ENCODE results near the gene STIP1. TPM values are rescaled to one million over a fixed set of nuclear protein-coding genes. Genes with fewer than 3 reads are reported as not detected.

STIP1 gene
- total RNA-seq, 1 donor from 2014 or later = 102 TPM

DNA sequence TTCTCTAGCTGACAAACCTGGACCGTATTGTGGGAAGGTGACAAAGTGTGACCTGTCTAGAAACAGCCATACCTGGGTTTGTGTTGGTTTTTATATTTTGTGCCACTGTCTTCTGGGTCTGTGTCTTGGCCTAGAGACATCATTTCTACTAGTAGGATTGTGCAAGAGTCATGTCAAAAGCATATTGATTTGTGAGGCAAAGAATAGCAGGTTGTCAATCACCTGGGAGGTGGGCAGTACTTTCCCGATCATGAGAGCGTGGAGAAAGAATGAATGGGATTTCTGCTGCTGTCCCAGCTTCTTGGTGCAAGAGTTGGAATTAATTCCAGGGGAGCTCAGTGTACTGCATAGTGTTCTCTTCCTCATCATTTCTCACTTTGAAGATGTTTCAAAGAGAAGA is 15.6 kb downstream of the STIP1 start:
- Histone ChIP-seq H3K36me3 (ENCODE audit: control insufficient read depth, insufficient read depth, low read length) (peaks cover 46% of the 10 kb centered on the region), H3K27me3 (ENCODE audit: control insufficient read depth, insufficient read depth, low read length) (no peaks in the 10 kb centered on the region), H3K4me3 (ENCODE audit: low read depth, low read length) (no peak overlapping the region)
- TF ChIP-seq, protein P1, sequence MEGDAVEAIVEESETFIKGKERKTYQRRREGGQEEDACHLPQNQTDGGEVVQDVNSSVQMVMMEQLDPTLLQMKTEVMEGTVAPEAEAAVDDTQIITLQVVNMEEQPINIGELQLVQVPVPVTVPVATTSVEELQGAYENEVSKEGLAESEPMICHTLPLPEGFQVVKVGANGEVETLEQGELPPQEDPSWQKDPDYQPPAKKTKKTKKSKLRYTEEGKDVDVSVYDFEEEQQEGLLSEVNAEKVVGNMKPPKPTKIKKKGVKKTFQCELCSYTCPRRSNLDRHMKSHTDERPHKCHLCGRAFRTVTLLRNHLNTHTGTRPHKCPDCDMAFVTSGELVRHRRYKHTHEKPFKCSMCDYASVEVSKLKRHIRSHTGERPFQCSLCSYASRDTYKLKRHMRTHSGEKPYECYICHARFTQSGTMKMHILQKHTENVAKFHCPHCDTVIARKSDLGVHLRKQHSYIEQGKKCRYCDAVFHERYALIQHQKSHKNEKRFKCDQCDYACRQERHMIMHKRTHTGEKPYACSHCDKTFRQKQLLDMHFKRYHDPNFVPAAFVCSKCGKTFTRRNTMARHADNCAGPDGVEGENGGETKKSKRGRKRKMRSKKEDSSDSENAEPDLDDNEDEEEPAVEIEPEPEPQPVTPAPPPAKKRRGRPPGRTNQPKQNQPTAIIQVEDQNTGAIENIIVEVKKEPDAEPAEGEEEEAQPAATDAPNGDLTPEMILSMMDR (IDR thresholded peaks at IDR 0.05; ENCODE audit: insufficient read depth, low read length, severe bottlenecking) = no peak
- DNase-seq (ENCODE audit: low read depth) = no peak
- no peak for FAIRE-seq

DNA sequence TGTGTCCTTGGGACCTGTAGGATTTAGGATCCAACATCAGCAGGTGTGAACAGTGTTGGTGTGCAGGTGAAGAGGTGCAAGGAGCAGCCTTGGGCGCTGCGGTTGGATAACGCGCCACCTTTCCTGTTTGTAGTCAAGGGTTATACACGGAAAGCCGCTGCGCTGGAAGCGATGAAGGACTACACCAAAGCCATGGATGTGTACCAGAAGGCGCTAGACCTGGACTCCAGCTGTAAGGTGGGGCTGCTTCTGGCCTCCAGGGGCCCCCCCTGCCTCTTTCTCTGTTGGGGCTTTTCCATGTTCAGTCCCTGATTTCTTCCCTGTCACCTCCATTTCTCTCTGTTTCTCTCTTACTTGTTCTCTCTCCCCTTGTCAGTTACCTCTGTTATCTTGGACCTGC is 17.0 kb downstream of the STIP1 start:
- DNase-seq (ENCODE audit: low read depth) (no peak), FAIRE-seq (no peak)
- H3K36me3 ChIP-seq (ENCODE audit: control insufficient read depth, insufficient read depth, low read length) = peaks cover 43% of the 10 kb centered on the region
- no peak overlapping the region for H3K4me3 ChIP-seq (ENCODE audit: low read depth, low read length)
- TF ChIP-seq, protein P1 (IDR thresholded peaks at IDR 0.05; ENCODE audit: insufficient read depth, low read length, severe bottlenecking) = no peak
- no peaks in the 10 kb centered on the region for H3K27me3 ChIP-seq (ENCODE audit: control insufficient read depth, insufficient read depth, low read length)

DNA sequence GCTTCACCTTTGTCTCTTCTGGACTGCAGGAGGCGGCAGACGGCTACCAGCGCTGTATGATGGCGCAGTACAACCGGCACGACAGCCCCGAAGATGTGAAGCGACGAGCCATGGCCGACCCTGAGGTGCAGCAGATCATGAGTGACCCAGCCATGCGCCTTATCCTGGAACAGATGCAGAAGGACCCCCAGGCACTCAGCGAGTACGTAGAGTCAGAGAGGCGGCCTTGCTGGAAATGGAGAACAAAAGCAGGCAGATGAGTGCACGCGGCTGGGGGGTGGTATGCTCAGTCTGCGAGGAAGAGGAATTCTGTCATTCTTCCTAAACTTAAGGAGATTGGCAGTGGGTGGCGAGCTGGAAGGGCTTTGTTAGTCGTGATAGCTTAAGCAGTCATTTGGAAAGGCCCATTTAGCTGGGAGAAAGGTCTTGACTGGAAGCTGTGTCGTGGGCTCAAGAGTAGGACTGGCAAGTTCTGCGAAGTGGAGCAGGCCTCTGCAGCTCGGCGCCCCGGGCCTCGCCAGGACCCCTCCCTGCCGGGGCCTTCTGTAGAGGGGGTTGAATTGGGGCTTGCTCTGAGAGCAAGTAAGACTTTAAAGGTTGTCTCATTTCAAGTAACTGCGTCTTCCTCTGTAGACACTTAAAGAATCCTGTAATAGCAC is 17.6 kb downstream of the STIP1 start:
- FAIRE-seq = no peak

DNA sequence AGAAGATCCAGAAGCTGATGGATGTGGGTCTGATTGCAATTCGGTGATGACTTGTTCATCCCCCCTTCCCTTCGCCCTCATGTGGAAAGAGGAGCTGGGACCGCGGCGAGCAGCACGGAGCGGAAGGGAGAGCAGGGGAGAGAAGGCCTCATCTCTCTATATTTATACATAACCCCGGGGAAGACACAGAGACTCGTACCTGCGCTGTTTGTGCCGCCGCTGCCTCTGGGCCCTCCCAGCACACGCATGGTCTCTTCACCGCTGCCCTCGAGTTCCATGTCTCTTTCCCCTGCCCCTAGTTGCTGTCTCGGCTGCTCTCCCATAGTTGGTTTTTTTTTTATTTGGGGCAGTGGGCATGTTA is 18.1 kb downstream of the STIP1 start:
- Histone ChIP-seq H3K4me3 (ENCODE audit: low read depth, low read length) (no peak overlapping the region), H3K36me3 (ENCODE audit: control insufficient read depth, insufficient read depth, low read length) (peaks cover 40% of the 10 kb centered on the region), H3K27me3 (ENCODE audit: control insufficient read depth, insufficient read depth, low read length) (no peaks in the 10 kb centered on the region)
- no peak for FAIRE-seq
- DNase-seq (ENCODE audit: low read depth) = no peak
- TF ChIP-seq, protein P1 (IDR thresholded peaks at IDR 0.05; ENCODE audit: insufficient read depth, low read length, severe bottlenecking) = no peak

More for the DNA sequence above, 17.6 kb downstream of the STIP1 start:
- TF ChIP-seq, protein P1 (IDR thresholded peaks at IDR 0.05; ENCODE audit: insufficient read depth, low read length, severe bottlenecking) = no peak
- DNase-seq (ENCODE audit: low read depth) = no peak
- H3K4me3 ChIP-seq (ENCODE audit: low read depth, low read length) = no peak overlapping the region
- H3K27me3 ChIP-seq (ENCODE audit: control insufficient read depth, insufficient read depth, low read length) = no peaks in the 10 kb centered on the region
- H3K36me3 ChIP-seq (ENCODE audit: control insufficient read depth, insufficient read depth, low read length) = peaks cover 40% of the 10 kb centered on the region

DNA sequence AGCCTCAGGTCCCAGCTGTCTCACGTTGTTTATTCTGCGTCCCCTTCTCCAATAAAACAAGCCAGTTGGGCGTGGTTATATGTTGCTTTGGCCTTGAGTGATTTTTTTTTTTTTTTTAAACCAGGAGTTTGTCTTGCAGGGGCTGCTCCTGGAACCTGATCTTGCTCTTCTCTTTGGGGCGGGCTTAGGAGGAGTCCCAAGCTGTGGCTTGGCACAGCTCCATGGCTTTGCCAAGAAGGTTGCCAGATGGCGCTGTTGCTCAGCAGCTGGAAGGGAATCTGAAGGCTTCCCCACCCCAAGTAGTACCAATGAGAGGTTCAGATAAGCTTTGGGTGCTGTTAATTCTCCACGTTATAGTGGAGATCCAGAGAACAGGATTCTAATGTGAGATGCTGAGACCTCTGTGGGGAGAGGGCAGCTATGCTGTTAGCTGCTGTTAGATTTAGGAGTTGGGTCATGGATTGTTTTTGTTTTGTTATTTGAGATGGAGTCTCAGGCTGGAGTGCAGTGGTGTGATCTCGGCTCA is 18.6 kb downstream of the STIP1 start:
- no peak for FAIRE-seq

More for the DNA sequence above, 18.6 kb downstream of the STIP1 start:
- TF ChIP-seq, protein P1 (IDR thresholded peaks at IDR 0.05; ENCODE audit: insufficient read depth, low read length, severe bottlenecking) = peak; percentile 89
- H3K27me3 ChIP-seq (ENCODE audit: control insufficient read depth, insufficient read depth, low read length) = no peaks in the 10 kb centered on the region
- DNase-seq (ENCODE audit: low read depth) = peak; percentile 88
- H3K4me3 ChIP-seq (ENCODE audit: low read depth, low read length) = no peak overlapping the region
- peaks cover 40% of the 10 kb centered on the region for H3K36me3 ChIP-seq (ENCODE audit: control insufficient read depth, insufficient read depth, low read length)

Data from bronchial epithelial cell (primary cell).